GM10847 (cell line): ENCODE results near the gene MNAT1.

ENCODE experiments used
- POLR2A ChIP-seq: IDR thresholded peaks from 2 replicates; pipeline ENCODE4 v1.6.1; 2011; ENCODE audit not compliant: insufficient read length; ENCODE audit errors: extremely low read depth

Gene MNAT1

GRCh38 chr14:60970146-60970545 lies 235.6 kb downstream of the MNAT1 start:
- no peak for TF ChIP-seq POLR2A

- no peak for TF ChIP-seq POLR2A
These were observed 236.7 kb downstream of the MNAT1 start for GRCh38 chr14:60971271-60971670.

- TF ChIP-seq POLR2A, result no peak
These were observed 237.7 kb downstream of the MNAT1 start for GRCh38 chr14:60972295-60972694.

- no peak for TF ChIP-seq POLR2A
These were observed 238.5 kb downstream of the MNAT1 start for GRCh38 chr14:60973070-60973469.

GRCh38 chr14:60974090-60974651 lies 239.6 kb downstream of the MNAT1 start:
- TF ChIP-seq POLR2A, result no peak

- no peak for TF ChIP-seq POLR2A
These were observed 241.0 kb downstream of the MNAT1 start for GRCh38 chr14:60975551-60975950.

GRCh38 chr14:60977847-60978246 lies 243.3 kb downstream of the MNAT1 start:
- TF ChIP-seq POLR2A, result no peak

GRCh38 chr14:60980811-60981632 lies 246.5 kb downstream of the MNAT1 start, which contains the start of the genes SLC38A6 and TRMT5:
TSS of gene SLC38A6 (plus strand) at chr14:60981245. CDS start at chr14:60981278, 33 bp downstream.
TSS of gene TRMT5 (minus strand) at chr14:60981079. CDS start at chr14:60980973, 106 bp downstream.
- TF ChIP-seq POLR2A, result peak; percentile 67

GRCh38 chr14:60981633-60982455 lies 247.3 kb downstream of the MNAT1 start:
- TF ChIP-seq POLR2A, result no peak

- no peak for TF ChIP-seq POLR2A
These were observed 249.6 kb downstream of the MNAT1 start for GRCh38 chr14:60984196-60984595.

GRCh38 chr14:60986500-60986899 lies 251.9 kb downstream of the MNAT1 start:
- no peak for TF ChIP-seq POLR2A

GRCh38 chr14:60989599-60989998 lies 255.0 kb downstream of the MNAT1 start:
- no peak for TF ChIP-seq POLR2A

- no peak for TF ChIP-seq POLR2A
These were observed 264.1 kb downstream of the MNAT1 start for GRCh38 chr14:60998617-60999016.

- no peak for TF ChIP-seq POLR2A
These were observed 265.0 kb downstream of the MNAT1 start for GRCh38 chr14:60999536-60999935.

- TF ChIP-seq POLR2A, result no peak
These were observed 269.0 kb downstream of the MNAT1 start for GRCh38 chr14:61003571-61003970.

- TF ChIP-seq POLR2A, result no peak
These were observed 285.0 kb downstream of the MNAT1 start for GRCh38 chr14:61019537-61019936.
